Karpas-422 (cell line): ENCODE results near the gene MOCS1. TPM values are rescaled to one million over a fixed set of nuclear protein-coding genes. Genes with fewer than 3 reads are reported as not detected.

Source experiments
- DNase-seq: peaks from one replicate; pipeline ENCODE4 v3.0.0-alpha.2; 2015
- H2AFZ ChIP-seq: fragments of 200-600 bp; sonication (generic); 2 replicates; pipeline ENCODE4 v1.6.1; 2014; ENCODE audit warnings: antibody characterized with exemption, low read length, mixed read lengths
- H3K27ac ChIP-seq: fragments of 200-600 bp; sonication (generic); 2 replicates; pipeline ENCODE4 v1.5.1; 2014; ENCODE audit warnings: mild to moderate bottlenecking, low read length, moderate library complexity
- H3K27me3 ChIP-seq: fragments of 200-600 bp; sonication (generic); 2 replicates; pipeline ENCODE4 v1.6.1; 2014; ENCODE audit warnings: low read length, mixed read lengths
- H3K36me3 ChIP-seq: fragments of 200-600 bp; sonication (generic); 2 replicates; pipeline ENCODE4 v1.6.1; 2014; ENCODE audit warnings: low read length, mixed read lengths; ENCODE audit not compliant: insufficient read depth
- H3K4me1 ChIP-seq: fragments of 200-600 bp; sonication (generic); 2 replicates; pipeline ENCODE4 v1.6.1; 2014; ENCODE audit warnings: mild to moderate bottlenecking, low read length, mixed read lengths
- H3K4me2 ChIP-seq: fragments of 200-600 bp; sonication (generic); 2 replicates; pipeline ENCODE4 v1.6.1; 2014; ENCODE audit warnings: low read length, low read depth, mild to moderate bottlenecking; ENCODE audit not compliant: poor library complexity, severe bottlenecking
- H3K4me3 ChIP-seq: fragments of 200-600 bp; sonication (generic); 2 replicates; pipeline ENCODE4 v1.5.1; 2014; ENCODE audit warnings: mild to moderate bottlenecking, antibody characterized with exemption, low read length, mixed read lengths
- H3K79me2 ChIP-seq: fragments of 200-600 bp; sonication (generic); 2 replicates; pipeline ENCODE4 v1.6.1; 2014; ENCODE audit warnings: mild to moderate bottlenecking, low read length, mixed read lengths
- H3K9ac ChIP-seq: fragments of 200-600 bp; sonication (generic); 2 replicates; pipeline ENCODE4 v1.6.0; 2014; ENCODE audit warnings: low read length
- H3K9me2 ChIP-seq: fragments of 200-600 bp; sonication (generic), shearing (Covaris generic); replicated peaks from 2 replicates; pipeline ENCODE4 v1.6.0; 2014; ENCODE audit warnings: mild to moderate bottlenecking, low read length, moderate library complexity; ENCODE audit not compliant: insufficient read depth
- H3K9me3 ChIP-seq: fragments of 300-700, 200-600 bp; sonication (generic); 2 replicates; pipeline ENCODE4 v1.6.1; 2014; ENCODE audit warnings: low read length, mixed read lengths
- H4K20me1 ChIP-seq: fragments of 200-600 bp; sonication (generic); 2 replicates; pipeline ENCODE4 v1.6.1; 2014; ENCODE audit warnings: mild to moderate bottlenecking, antibody characterized with exemption, low read length, low read depth; ENCODE audit not compliant: insufficient read depth
- total RNA-seq: library from RNA; depleted of rRNA; stranded (reverse); fragments of >200 nt; shearing (Covaris generic); gene quantifications from 2 replicates; pipeline ENCODE4 v1.2.3, GENCODE V29; 2014; ENCODE audit warnings: low replicate concordance

MOCS1 gene
- total RNA-seq, 1 experiment from 2014 or later: not detected

DNA sequence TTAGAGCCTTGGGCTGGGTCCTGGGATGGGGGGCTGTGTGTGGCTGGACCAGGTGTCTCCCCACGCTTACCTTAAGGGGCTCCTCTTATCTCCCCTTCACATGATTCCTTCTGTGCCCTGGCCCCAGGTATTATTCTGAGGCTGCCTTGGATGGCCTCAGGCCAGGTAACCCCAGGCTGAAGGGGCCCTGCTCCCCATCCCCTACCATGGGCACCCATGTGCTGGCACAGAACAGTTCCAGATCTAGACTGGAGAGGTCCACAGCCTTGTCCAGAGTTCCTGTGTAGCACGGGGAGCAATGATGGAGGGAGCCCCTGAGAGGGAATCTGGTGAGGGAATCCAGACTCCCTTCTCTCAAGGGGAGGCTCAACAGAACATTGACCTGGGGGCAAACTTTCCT lies 32.1 kb downstream of the MOCS1 start:
- Histone ChIP-seq H2AFZ (no peak overlapping the region), H3K9me3 (no peaks in the 10 kb centered on the region), H3K79me2 (no peaks in the 10 kb centered on the region)

DNA sequence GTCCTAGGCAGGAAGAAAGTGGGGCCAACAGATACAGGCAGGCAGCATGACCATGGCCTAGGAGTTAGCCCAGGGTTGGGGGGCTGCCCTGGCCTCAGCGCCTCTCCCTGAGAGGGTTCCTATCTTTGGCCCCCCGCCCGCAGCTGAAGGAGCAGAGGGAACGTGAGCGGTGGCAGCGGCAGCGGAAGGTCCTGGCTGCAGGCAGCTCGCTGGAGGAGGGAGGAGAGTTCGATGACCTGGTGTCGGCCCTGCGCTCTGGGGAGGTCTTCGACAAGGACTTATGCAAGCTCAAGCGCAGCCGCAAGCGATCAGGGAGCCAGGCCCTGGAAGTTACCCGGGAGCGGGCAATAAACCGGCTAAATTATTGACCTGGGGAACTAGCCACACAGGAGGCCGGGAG lies 32.6 kb downstream of the MOCS1 start:
- Histone ChIP-seq H3K9me2 (no peaks in the 10 kb centered on the region), H3K27me3 (no peaks in the 10 kb centered on the region), H3K4me2 (no peak overlapping the region), H3K4me3 (no peak overlapping the region), H3K4me1 (no peaks in the 10 kb centered on the region), H3K9ac (no peak overlapping the region), H3K27ac (no peak overlapping the region), H2AFZ (no peak overlapping the region), H3K36me3 (no peaks in the 10 kb centered on the region), H4K20me1 (no peaks in the 10 kb centered on the region), H3K79me2 (no peaks in the 10 kb centered on the region), H3K9me3 (no peaks in the 10 kb centered on the region)
- DNase-seq: no peak

More for the DNA sequence above, 32.1 kb downstream of the MOCS1 start:
- no peaks in the 10 kb centered on the region for H3K36me3 ChIP-seq
- no peak overlapping the region for H3K27ac ChIP-seq
- H3K4me3 ChIP-seq: no peak overlapping the region
- no peak overlapping the region for H3K4me2 ChIP-seq
- no peaks in the 10 kb centered on the region for H4K20me1 ChIP-seq
- DNase-seq: no peak
- no peaks in the 10 kb centered on the region for H3K27me3 ChIP-seq
- no peak overlapping the region for H3K9ac ChIP-seq
- H3K9me2 ChIP-seq: no peaks in the 10 kb centered on the region
- H3K4me1 ChIP-seq: no peaks in the 10 kb centered on the region

DNA sequence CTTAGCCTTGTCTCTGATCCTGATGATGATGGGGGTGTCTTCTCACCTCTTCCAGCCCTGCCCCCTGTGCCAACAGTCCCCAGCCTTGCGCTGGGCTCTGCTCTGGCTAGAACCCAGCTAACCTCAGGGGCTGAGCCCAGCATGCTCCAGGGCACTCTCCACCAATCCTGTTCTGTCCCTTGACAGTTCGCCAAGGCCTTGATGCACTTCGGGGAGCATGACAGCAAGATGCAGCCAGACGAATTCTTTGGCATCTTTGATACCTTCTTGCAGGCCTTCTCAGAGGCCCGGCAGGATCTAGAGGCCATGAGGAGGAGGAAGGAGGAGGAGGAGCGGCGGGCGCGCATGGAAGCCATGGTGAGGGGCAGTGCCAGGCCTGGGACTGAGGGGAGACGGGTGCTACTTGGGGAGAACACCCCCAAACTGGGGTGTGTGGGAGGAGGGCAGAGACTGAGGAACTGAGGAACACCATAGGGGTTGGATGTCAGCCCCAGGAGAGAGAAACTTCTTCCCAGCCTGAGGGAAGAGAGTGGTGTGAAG lies 33.1 kb downstream of the MOCS1 start:
- Histone ChIP-seq H2AFZ (no peak overlapping the region), H3K27me3 (no peaks in the 10 kb centered on the region)

DNA sequence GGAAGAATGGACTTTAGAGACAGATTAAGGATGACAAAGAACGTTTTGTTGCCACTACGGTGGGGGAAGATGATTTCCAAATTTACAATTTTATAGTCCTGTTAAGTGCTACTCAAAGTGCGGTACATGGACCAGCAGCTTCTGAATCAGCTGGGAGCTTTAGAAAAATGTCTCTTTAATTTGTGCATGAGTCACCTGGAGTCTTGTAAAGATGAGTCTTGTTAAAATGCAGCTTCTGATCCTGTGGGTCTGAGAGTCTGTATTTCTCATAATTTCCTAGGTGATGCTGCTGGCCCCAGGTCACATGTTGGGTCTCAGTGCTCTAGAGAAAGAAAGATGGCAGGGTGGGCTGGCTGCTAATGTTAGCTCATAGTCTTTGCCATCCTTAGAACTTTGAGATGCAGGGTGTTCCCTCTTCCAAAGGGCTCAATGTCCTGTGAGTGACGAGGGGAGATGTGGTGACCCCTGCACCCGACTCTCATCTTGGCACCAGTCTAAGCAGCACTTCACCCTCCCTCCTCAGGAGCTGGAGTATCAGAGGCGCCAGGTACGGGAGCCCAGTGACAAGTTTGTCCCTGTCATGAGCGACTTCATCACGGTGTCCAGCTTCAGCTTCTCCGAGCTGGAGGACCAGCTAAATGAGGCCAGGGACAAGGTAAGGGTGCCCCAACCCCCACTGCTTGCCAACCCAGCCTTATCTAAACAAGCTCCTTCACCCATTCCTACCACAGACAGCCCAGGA lies 34.5 kb downstream of the MOCS1 start:
- no peak overlapping the region for H3K4me2 ChIP-seq
- H3K4me1 ChIP-seq: no peaks in the 10 kb centered on the region
- DNase-seq: no peak
- H3K9ac ChIP-seq: no peak overlapping the region
- H4K20me1 ChIP-seq: no peaks in the 10 kb centered on the region
- H3K9me3 ChIP-seq: no peaks in the 10 kb centered on the region
- no peaks in the 10 kb centered on the region for H3K36me3 ChIP-seq
- no peak overlapping the region for H2AFZ ChIP-seq
- no peak overlapping the region for H3K27ac ChIP-seq
- H3K27me3 ChIP-seq: no peaks in the 10 kb centered on the region
- H3K4me3 ChIP-seq: no peak overlapping the region
- H3K9me2 ChIP-seq: no peaks in the 10 kb centered on the region
- no peaks in the 10 kb centered on the region for H3K79me2 ChIP-seq

More for the DNA sequence above, 33.1 kb downstream of the MOCS1 start:
- no peak overlapping the region for H3K9ac ChIP-seq
- H3K4me3 ChIP-seq: no peak overlapping the region
- H3K79me2 ChIP-seq: no peaks in the 10 kb centered on the region
- H3K9me2 ChIP-seq: no peaks in the 10 kb centered on the region
- no peaks in the 10 kb centered on the region for H3K9me3 ChIP-seq
- no peaks in the 10 kb centered on the region for H3K4me1 ChIP-seq
- DNase-seq: no peak
- H3K36me3 ChIP-seq: no peaks in the 10 kb centered on the region
- H3K4me2 ChIP-seq: no peak overlapping the region
- H3K27ac ChIP-seq: no peak overlapping the region
- H4K20me1 ChIP-seq: no peaks in the 10 kb centered on the region

DNA sequence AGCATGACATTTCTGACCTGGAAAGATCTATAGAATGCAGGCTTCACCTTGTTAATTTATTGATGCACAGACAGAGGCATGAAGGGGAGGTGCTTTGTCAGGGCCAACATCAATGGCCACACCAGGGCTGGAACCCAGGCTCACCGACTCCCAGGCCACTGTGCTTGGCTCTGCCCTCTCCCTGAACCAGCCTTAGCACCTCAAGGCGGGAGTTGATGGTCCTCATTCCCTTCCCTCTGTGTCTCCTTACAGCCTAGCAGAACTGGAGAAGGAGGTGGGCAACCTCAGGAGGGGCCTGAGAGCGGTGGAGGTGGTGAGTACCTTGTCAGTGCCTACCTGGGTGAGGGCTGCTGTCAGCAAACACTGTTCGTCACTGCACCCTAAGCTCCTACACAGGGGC lies 35.6 kb downstream of the MOCS1 start:
- Histone ChIP-seq H3K9ac (no peak overlapping the region), H3K4me1 (no peaks in the 10 kb centered on the region), H3K4me2 (no peak overlapping the region), H3K79me2 (no peaks in the 10 kb centered on the region), H3K9me3 (no peaks in the 10 kb centered on the region), H3K27me3 (no peaks in the 10 kb centered on the region), H3K4me3 (no peak overlapping the region), H3K27ac (no peak overlapping the region), H3K9me2 (no peaks in the 10 kb centered on the region), H3K36me3 (no peaks in the 10 kb centered on the region), H4K20me1 (no peaks in the 10 kb centered on the region), H2AFZ (no peak overlapping the region)
- no peak for DNase-seq

DNA sequence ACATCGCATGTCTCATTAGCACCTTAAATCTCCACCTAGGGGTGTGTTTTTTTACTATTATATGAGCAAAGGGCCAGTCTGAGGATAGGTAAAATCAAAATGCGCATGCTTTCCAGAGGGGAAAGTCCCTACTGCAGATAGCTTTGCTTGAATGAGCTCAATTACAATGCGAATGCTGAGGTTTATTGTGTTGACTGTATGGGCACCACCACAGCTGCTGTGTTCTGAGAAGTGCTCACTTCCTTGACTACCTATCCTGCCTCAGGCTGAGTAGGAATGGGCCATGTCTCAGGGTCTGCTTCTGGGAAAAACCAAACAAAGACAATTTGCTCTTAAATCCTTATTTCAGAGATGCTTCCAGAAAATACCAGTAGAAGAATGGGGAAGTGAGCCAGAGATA lies 36.6 kb downstream of the MOCS1 start:
- Histone ChIP-seq H2AFZ (no peak overlapping the region), H3K4me2 (no peak overlapping the region), H3K9ac (no peak overlapping the region), H3K27ac (no peak overlapping the region), H3K36me3 (no peaks in the 10 kb centered on the region), H3K4me3 (no peak overlapping the region), H3K27me3 (no peaks in the 10 kb centered on the region), H3K9me2 (no peaks in the 10 kb centered on the region), H3K4me1 (no peaks in the 10 kb centered on the region), H3K9me3 (no peaks in the 10 kb centered on the region), H3K79me2 (no peaks in the 10 kb centered on the region), H4K20me1 (no peaks in the 10 kb centered on the region)
- DNase-seq: no peak

DNA sequence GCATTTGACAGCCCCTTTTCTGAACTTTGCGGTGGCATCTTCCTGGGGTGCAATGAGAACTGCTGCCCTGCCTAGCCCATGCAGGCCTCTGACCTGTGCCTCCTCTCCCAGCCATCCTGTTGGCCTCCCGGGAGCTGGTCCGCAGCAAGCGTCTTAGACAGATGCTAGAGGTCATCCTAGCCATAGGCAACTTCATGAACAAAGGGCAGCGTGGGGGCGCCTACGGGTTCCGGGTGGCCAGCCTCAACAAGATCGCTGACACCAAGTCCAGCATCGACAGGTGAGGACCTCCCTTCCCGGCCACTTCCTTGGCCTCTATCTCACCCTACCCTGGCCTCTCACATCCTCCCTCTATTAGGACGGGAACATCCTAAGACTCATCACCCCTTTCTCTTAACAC lies 37.6 kb downstream of the MOCS1 start:
- H2AFZ ChIP-seq: no peak overlapping the region
- no peak overlapping the region for H3K9ac ChIP-seq
- no peaks in the 10 kb centered on the region for H4K20me1 ChIP-seq
- H3K4me3 ChIP-seq: no peak overlapping the region
- no peaks in the 10 kb centered on the region for H3K27me3 ChIP-seq
- H3K4me2 ChIP-seq: no peak overlapping the region
- H3K79me2 ChIP-seq: no peaks in the 10 kb centered on the region
- no peaks in the 10 kb centered on the region for H3K36me3 ChIP-seq
- no peak overlapping the region for H3K27ac ChIP-seq
- no peak for DNase-seq
- no peaks in the 10 kb centered on the region for H3K9me2 ChIP-seq
- no peaks in the 10 kb centered on the region for H3K4me1 ChIP-seq
- no peaks in the 10 kb centered on the region for H3K9me3 ChIP-seq

DNA sequence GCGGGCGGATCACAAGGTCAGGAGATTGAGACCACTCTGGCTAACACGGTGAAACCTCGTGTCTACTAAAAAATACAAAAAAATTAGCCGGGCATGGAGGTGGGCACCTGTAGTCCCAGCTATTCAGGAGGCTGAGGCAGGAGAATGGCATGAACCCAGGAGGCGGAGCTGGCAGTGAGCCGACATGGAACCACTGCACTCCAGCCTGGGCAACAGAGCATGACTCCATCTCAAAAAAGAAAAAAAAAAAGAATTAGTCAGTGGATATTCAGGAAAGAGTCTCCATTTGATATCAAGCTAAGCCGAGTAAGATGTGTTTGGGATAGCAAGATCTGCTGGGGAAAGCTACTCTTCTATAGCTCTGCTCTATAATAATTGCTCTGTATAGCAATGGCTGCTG lies 41.0 kb downstream of the MOCS1 start:
- Histone ChIP-seq H3K4me1 (no peaks in the 10 kb centered on the region), H3K27me3 (no peaks in the 10 kb centered on the region), H3K9me3 (no peaks in the 10 kb centered on the region), H3K36me3 (no peaks in the 10 kb centered on the region), H3K9ac (no peak overlapping the region), H3K27ac (no peak overlapping the region), H3K4me2 (no peak overlapping the region), H3K79me2 (no peaks in the 10 kb centered on the region), H3K9me2 (no peaks in the 10 kb centered on the region), H2AFZ (no peak overlapping the region), H4K20me1 (no peaks in the 10 kb centered on the region), H3K4me3 (no peak overlapping the region)
- DNase-seq: no peak
